ENCODE measurements around the gene LYPD4. TPM values are rescaled to one million over a fixed set of nuclear protein-coding genes. Genes with fewer than 3 reads are reported as not detected.
A peak's percentile ranks its signal among the peaks of the same experiment; 100 is the strongest.
"Not testable (repeated sequence)": the region's sequence is repeated elsewhere in the genome, so short reads cannot be mapped to it uniquely, and the experiment has no call there.

LYPD4 gene
- total RNA-seq, 1 donor from 2014 or later, result not detected

GRCh38 chr19:41795031-41795461, 49.4 kb downstream of the LYPD4 start:
- peak; percentile 57 for DNase-seq (ENCODE audit: low spot score)
- Mint-ChIP-seq H3K4me1 (no peaks in the 10 kb centered on the region), H3K27ac (no peak overlapping the region), H3K27me3 (ENCODE audit: insufficient read depth, low read depth) (peaks cover 5% of the 10 kb centered on the region), H3K4me3 (no peak overlapping the region), H3K36me3 (no peaks in the 10 kb centered on the region), H3K9me3 (no peaks in the 10 kb centered on the region)
- H3F3A ChIP-seq (ENCODE audit: low read depth), result no peaks in the 10 kb centered on the region
- no peaks in the 10 kb centered on the region for H3K4me1 ChIP-seq
- TF ChIP-seq EZH2phosphoT487 (IDR thresholded peaks at IDR 0.05) (no peak), EZH2 (IDR thresholded peaks at IDR 0.05) (no peak), CTCF (IDR thresholded peaks at IDR 0.05) (peak; percentile 80)
- H3K36me3 ChIP-seq, result no peaks in the 10 kb centered on the region
- H4K20me1 ChIP-seq (ENCODE audit: low read depth), result no peaks in the 10 kb centered on the region
- no peaks in the 10 kb centered on the region for H3K9me3 ChIP-seq (ENCODE audit: low read depth)
- H3K27ac ChIP-seq, result no peak overlapping the region
- H3K4me2 ChIP-seq, result no peak overlapping the region
- H2AFZ ChIP-seq (replicated peaks), result no peak overlapping the region
- no peak overlapping the region for H3K4me3 ChIP-seq
- H3K79me2 ChIP-seq (ENCODE audit: low read depth), result no peaks in the 10 kb centered on the region
- H3K27me3 ChIP-seq, result peaks cover 24% of the 10 kb centered on the region
- no peak overlapping the region for H3K9ac ChIP-seq

GRCh38 chr19:41793414-41793727, 51.1 kb downstream of the LYPD4 start:
- H3K79me2 ChIP-seq (ENCODE audit: low read depth), result no peaks in the 10 kb centered on the region
- H3K4me3 ChIP-seq, result no peak overlapping the region
- H3K27ac Mint-ChIP-seq, result no peak overlapping the region
- H3K36me3 ChIP-seq, result no peaks in the 10 kb centered on the region
- H3K9me3 Mint-ChIP-seq, result no peaks in the 10 kb centered on the region
- DNase-seq (ENCODE audit: low spot score), result no peak
- H3K27me3 ChIP-seq, result peaks cover 29% of the 10 kb centered on the region
- no peaks in the 10 kb centered on the region for H3K4me1 ChIP-seq
- no peaks in the 10 kb centered on the region for H3K9me3 ChIP-seq (ENCODE audit: low read depth)
- H3K36me3 Mint-ChIP-seq, result no peaks in the 10 kb centered on the region
- H3F3A ChIP-seq (ENCODE audit: low read depth), result no peaks in the 10 kb centered on the region
- H4K20me1 ChIP-seq (ENCODE audit: low read depth), result no peaks in the 10 kb centered on the region
- H3K27ac ChIP-seq, result no peak overlapping the region
- no peak overlapping the region for H3K4me3 Mint-ChIP-seq
- H3K9ac ChIP-seq, result no peak overlapping the region
- peaks cover 5% of the 10 kb centered on the region for H3K27me3 Mint-ChIP-seq (ENCODE audit: insufficient read depth, low read depth)
- H3K4me1 Mint-ChIP-seq, result no peaks in the 10 kb centered on the region
- no peak overlapping the region for H3K4me2 ChIP-seq
- TF ChIP-seq EZH2phosphoT487 (IDR thresholded peaks at IDR 0.05) (no peak), EZH2 (IDR thresholded peaks at IDR 0.05) (no peak), CTCF (IDR thresholded peaks at IDR 0.05) (no peak)
- H2AFZ ChIP-seq (replicated peaks), result no peak overlapping the region

GRCh38 chr19:41792513-41793413, 51.7 kb downstream of the LYPD4 start:
- H3K36me3 Mint-ChIP-seq, result no peaks in the 10 kb centered on the region
- peaks cover 31% of the 10 kb centered on the region for H3K27me3 ChIP-seq
- H3K4me1 ChIP-seq, result no peaks in the 10 kb centered on the region
- no peak overlapping the region for H3K4me2 ChIP-seq
- no peaks in the 10 kb centered on the region for H3K4me1 Mint-ChIP-seq
- peaks cover 5% of the 10 kb centered on the region for H3K27me3 Mint-ChIP-seq (ENCODE audit: insufficient read depth, low read depth)
- no peak overlapping the region for H3K4me3 ChIP-seq
- no peaks in the 10 kb centered on the region for H3K79me2 ChIP-seq (ENCODE audit: low read depth)
- DNase-seq (ENCODE audit: low spot score), result peak; percentile 79
- H3K4me3 Mint-ChIP-seq, result no peak overlapping the region
- H3K9ac ChIP-seq, result no peak overlapping the region
- TF ChIP-seq EZH2phosphoT487 (IDR thresholded peaks at IDR 0.05) (no peak), EZH2 (IDR thresholded peaks at IDR 0.05) (no peak), CTCF (IDR thresholded peaks at IDR 0.05) (peak; percentile 83)
- no peaks in the 10 kb centered on the region for H3F3A ChIP-seq (ENCODE audit: low read depth)
- no peak overlapping the region for H3K27ac ChIP-seq
- no peaks in the 10 kb centered on the region for H3K36me3 ChIP-seq
- H3K9me3 Mint-ChIP-seq, result no peaks in the 10 kb centered on the region
- no peak overlapping the region for H3K27ac Mint-ChIP-seq
- no peaks in the 10 kb centered on the region for H4K20me1 ChIP-seq (ENCODE audit: low read depth)
- H3K9me3 ChIP-seq (ENCODE audit: low read depth), result no peaks in the 10 kb centered on the region
- no peak overlapping the region for H2AFZ ChIP-seq (replicated peaks)

- not testable (repeated sequence) for DNase-seq (ENCODE audit: low spot score); H3K36me3 ChIP-seq; H3K4me1 ChIP-seq; H3K79me2 ChIP-seq (ENCODE audit: low read depth); H3K27ac ChIP-seq; H3K9me3 ChIP-seq (ENCODE audit: low read depth); H3K36me3 Mint-ChIP-seq; H3K4me1 Mint-ChIP-seq; H3F3A ChIP-seq (ENCODE audit: low read depth); H3K27ac Mint-ChIP-seq; H3K4me3 ChIP-seq; H4K20me1 ChIP-seq (ENCODE audit: low read depth); H3K4me3 Mint-ChIP-seq; H2AFZ ChIP-seq (replicated peaks); H3K4me2 ChIP-seq; H3K9ac ChIP-seq; H3K9me3 Mint-ChIP-seq
- H3K27me3 Mint-ChIP-seq (ENCODE audit: insufficient read depth, low read depth), result peaks cover 10% of the 10 kb centered on the region
- peaks cover 65% of the 10 kb centered on the region for H3K27me3 ChIP-seq
Measured at GRCh38 chr19:41789053-41789452, 55.4 kb downstream of the LYPD4 start.

DNA sequence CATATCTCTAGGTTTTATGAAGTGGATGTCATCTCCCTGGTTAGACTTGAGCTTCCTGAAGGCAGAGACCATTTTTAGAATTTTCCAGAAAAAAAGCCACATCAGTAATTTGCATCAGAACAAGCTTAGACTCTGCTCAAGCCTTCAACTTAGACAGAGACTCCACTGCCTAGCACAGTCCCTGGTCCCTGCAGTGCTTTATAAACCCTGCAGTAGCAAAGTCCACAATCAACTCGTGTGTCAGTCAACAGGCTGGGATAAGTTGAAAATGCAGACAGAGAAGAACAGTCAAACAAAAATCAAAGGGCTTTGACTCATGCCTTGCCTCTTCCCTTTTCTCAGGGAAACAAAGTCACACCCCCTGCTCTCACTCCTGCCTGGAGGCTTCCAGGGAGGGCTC, 56.0 kb downstream of the LYPD4 start:
- not testable (repeated sequence) for H3K9me3 ChIP-seq (ENCODE audit: low read depth); H3K9ac ChIP-seq; DNase-seq (ENCODE audit: low spot score); H3K27me3 Mint-ChIP-seq (ENCODE audit: insufficient read depth, low read depth); H3F3A ChIP-seq (ENCODE audit: low read depth); H3K79me2 ChIP-seq (ENCODE audit: low read depth); H2AFZ ChIP-seq (replicated peaks); H3K4me3 Mint-ChIP-seq; H3K27ac ChIP-seq; H4K20me1 ChIP-seq (ENCODE audit: low read depth); H3K9me3 Mint-ChIP-seq; H3K36me3 ChIP-seq; H3K4me1 Mint-ChIP-seq; H3K36me3 Mint-ChIP-seq; H3K4me3 ChIP-seq; H3K4me2 ChIP-seq; H3K4me1 ChIP-seq; H3K27ac Mint-ChIP-seq
- H3K27me3 ChIP-seq, result peaks cover 65% of the 10 kb centered on the region
